ENCODE data around the gene AGFG1.

AGFG1 gene, protein sequence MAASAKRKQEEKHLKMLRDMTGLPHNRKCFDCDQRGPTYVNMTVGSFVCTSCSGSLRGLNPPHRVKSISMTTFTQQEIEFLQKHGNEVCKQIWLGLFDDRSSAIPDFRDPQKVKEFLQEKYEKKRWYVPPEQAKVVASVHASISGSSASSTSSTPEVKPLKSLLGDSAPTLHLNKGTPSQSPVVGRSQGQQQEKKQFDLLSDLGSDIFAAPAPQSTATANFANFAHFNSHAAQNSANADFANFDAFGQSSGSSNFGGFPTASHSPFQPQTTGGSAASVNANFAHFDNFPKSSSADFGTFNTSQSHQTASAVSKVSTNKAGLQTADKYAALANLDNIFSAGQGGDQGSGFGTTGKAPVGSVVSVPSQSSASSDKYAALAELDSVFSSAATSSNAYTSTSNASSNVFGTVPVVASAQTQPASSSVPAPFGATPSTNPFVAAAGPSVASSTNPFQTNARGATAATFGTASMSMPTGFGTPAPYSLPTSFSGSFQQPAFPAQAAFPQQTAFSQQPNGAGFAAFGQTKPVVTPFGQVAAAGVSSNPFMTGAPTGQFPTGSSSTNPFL

DNA sequence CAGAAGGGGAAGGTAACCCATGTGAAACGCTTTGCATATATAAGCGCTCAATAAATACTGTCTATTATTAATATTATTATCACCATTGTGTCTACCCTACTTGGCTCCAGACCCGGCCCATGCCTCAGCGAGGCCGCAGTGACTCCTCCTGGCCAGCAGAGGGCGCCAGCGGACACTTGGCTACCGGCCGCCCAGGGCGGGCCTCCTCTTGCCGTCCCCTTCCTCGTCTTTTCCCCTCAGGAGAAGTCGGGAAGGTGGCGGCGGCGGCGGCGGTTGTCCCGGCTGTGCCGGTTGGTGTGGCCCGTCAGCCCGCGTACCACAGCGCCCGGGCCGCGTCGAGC lies at the start of gene AGFG1:
Gene AGFG1 (plus strand): TSS at position 233 of the 341 bp plus-strand sequence. CDS start 266 bp downstream, outside the sequence.
- peak; percentile 86 to 89 for DNase-seq

DNA sequence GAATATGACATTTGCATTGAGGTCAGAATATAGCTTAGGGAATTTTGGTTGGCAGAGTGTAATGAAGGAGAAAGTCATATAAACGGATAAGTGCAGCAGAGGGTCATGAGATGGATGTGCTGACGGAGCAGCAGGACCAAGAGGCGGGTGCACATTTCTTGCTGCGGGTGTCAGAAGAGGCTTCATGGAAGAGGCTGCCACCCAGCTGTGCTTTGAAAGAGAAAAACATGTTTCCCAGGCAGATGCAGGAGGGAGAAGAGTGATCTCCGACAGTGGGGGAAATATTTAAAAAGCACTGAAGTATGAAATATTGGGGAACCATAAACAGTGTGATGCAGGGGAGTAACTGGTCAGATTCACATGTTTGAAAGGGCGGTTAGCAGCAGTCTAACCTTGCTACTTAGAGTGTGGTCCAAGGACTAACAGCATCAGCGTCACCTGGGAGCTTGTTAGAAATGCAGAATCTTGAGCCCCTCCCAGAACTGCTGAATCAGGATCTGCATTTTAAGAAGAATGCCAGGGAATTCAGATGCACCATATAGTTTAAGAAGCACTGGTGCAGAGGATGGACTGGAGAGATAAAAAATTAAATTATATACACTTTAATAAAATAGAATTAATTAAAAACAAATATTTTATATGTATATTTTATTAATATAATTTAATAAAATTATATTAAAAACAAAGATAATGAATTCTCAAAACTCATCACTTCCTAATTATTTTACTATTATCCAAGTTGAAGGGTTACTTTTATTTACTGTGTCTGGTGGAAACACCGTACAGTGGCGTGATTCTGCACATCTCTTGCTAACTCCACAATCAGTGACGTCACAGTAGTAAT lies 48.1 kb upstream of the AGFG1 start:
- no peak for DNase-seq

DNA sequence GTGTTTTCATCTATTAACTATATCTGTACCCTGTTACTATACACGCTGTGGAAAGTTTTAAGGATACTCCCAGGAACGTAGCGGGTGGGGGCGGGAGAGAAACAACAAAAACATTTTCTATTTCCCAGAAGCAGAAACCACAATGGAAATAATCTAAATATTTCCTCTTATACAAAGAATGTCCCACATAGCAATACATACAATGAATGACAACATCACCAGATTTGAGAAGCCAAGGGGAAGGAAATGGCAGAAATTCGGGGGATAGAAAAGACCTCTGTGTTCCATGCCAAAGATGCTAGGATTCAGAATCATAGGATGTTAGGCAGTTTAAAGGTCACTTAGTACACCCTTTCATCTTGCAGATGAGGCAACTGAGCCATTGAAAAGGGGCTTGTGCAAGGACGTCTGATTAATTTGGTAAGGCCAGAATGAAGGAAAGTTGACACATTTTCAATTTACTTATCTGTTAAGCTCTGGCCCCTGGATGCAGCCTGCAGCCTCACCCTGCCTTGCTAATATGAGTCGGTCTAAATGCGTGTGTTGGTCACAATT lies 43.1 kb upstream of the AGFG1 start:
- DNase-seq, result no peak

DNA sequence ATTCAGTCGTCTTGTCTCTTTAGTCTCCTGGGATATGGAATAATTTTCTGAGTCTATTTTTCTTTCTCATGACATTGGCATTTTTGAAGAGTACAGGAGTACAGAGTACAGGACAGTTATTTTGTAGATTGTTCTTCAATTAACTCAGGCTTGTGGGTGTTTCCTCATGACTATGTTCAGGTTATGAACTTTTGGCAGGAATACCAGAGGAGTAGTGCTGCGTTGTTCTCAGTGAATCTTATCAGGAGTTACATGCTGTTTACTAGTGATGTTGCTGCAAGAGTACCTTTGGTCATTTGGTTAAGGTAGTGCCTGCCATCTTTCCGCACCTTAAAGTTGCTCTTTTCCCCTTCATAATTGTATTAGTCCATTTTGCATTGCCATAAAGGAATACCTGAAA lies 41.3 kb upstream of the AGFG1 start:
- no peak for DNase-seq

DNA sequence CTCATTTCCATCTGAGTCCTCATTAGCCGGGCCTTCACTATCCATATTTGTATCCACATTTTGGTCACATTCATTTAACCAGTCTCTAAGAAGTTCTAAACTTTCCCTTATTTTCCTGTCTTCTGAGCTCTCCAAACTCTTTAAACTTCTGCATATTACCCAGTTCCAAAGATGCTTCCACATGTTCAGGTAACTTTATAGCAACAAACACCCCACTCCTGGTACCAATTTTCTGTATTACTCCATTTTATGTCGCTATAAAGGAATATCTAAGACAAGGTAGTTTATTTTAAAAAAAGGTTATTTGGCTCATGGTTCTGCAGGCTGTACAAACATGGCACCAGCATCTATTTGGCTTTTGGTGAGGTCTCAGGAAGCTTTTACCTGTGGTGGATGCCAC lies 38.8 kb upstream of the AGFG1 start:
- DNase-seq, result no peak

DNA sequence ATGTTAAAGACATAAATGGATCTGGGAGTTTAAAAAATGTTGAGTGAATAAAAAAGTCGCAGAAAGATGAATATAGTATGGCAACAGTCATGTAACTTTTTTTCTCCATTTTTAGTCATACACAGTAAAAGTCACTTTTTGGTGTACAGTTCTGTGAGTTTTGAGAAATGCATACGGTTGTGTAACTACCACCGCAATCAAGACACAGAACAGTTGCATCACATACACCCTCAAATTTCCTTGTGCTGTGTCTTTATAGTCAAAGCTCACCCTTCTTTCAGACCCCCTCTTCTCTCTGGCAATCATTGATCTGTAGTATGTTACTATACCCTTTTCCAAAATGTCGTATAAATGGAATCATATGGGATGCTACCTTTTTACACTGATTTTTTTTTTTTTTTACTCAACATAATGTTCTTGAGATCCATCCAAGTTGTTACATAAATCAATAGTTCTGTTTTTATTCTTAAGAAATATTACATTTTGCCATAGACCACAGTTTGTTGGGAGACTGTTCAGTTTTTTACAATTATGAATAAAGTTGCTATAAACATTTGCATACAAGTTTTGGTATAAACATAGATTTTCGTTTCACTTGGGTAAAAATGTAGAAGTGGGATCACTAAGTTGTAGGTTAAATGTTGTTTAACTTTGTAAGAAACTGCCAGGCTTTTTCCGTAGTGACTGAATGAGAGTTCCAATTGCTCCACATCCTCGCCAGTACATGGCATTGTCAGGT lies 35.4 kb upstream of the AGFG1 start:
- no peak for DNase-seq

DNA sequence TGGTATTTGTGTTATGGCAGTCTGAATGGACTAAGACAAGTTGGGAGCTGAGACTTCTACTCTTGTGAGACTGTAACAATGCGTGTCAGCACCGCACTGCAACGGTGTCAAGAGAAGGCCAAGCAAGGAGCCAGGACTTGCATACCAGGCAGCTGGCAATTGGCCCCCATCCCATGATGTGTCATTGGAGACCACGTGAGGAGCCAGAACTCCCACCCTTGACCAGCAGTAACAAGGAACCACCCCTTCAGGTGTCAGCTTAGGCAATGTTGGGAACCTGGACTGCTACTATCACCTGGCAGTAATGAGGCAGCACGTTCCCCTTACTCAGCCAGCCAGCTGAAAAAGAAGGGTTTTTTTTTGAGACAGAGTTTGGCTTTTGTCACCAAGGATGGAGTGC lies 32.7 kb upstream of the AGFG1 start:
- no peak for DNase-seq

DNA sequence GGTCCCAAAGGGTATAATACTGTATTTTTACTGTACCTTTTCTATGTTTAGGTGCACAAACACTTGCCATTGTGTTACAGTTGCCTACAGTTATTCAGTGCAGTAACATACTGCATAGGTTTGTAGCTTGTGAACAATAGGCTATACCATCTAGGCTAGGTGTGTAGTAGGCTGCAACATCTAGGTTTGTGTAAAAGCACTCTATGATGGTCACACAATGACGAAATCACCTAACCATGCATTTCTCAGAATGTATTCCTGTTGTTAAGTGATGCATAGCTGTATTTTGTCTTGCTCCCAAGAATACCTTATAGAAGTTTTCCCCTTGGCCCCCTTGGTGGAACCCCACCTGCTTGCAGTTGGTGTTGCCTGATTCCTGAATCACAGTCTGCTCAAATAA lies 29.3 kb upstream of the AGFG1 start:
- no peak for DNase-seq

DNA sequence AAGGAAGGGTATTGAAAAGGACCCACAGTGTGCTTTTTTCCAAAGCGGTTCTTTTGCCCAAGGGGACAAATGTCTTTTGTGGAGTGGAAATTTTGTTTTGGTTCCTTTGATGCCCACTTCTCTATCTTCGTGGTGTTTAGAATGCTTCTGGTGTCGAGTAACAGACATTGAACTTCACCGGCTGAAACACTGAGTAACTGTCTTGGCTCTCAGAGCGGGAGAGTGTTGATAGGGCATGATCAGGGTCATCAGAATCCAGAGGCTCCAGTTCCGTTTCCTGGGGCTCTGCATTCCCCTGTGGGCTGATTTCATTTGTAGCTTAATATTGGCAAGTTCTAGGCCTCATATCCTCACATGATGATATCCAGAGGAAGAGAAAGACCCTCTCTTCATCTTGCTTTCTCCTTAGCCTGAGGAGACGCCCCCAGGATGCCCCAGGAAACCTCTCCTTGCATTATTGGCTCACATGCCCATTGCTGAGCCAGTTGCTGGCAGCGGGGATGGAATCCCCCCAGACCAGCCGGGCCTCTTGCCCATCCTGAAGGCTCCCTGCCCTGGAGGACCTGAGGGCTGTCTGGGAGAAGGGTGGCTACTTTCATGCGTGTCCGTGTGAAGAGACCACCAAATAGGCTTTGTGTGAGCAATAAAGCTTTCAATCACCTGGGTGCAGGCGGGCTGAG lies 27.9 kb upstream of the AGFG1 start:
- no peak for DNase-seq

DNA sequence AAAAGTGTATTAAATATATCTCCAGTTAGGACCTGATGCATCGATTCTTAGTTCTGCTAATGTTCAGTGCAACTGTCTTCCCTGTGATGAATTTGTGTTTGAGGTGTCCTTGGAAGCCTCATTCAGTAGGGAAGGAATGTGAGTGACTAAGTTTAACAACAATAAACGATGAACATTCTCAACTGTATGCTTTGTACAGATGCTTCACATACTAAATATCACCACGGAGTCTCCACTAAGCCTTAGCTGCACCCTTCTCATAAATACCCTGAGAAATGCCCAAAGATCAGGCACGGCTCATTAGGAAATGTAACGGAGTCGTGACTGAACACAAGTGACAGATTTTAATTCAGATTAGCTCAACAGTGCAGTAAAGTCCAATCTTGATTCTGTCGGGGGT lies 24.4 kb upstream of the AGFG1 start:
- DNase-seq, result no peak

DNA sequence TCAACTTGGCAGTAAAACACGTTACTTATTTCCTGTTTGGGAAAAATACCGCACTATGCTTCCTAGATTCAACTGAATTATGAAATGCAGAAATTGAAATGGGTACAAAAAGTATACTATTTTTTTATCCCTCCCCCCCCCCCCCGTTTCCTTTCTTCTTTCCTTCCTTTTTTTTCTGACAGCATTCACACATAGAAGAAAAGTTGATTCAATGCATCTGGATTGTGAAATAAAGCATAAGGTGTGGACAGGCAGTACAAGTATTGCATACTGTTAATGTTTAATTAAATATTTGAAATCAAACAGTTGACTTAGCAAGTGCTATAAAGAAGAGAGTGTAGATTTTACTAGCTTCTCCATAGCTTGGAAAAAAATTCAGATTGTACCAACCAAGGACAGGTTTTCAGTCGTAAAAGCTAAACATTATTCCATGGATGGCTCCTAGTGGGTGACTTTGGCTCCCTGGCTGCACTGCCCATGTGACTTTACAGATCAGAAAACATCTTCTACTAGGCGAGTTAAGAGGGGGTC lies 21.6 kb upstream of the AGFG1 start:
- no peak for DNase-seq

DNA sequence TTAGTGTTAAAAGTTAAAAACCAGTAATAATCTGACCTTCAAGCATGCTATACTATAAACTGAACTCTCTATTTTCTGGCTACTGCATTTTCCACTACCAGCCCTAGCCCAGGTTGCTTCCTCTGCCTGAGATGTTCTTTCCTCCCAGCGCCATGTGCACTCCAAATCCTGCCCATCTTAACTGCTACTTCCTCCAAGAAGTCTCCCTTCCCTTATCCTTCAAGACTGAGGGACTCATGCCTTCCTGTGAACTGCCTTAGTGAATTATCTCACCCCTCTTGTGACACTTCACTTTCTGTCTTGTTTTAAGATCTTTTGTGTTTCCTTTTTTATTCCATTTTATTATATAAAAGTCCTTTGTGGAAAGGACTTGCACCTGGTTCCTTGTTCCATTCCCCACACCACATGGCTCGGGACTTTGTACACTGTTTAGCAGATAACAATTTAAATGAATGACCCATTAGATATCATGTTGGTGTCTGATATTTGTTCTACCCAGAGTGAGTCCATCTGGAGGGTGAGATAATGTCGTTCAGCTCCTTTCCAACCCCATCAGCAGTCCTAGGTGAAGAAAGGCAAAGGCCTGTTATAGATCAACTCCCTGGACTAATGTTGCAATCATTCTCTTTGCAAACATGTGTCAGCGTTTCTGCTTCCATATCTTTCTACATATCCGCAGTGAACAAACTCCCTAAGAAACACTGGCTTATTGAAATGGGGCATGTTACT lies 20.9 kb upstream of the AGFG1 start:
- no peak for DNase-seq

DNA sequence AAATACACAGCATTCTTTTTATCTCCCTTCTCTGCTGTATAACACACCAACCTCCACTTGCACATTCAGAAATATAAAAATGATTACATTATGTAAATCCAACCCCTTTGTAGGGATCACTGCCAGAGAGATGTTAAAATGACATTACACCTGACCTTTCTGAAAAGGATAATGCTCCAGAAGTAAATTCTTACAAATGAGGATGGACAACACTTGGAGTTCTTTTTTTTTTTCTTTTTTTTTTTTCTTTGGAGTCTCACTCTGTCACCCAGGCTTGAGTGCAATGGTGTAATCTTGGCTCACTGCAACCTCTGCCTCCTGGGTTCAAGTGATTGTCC lies 20.3 kb upstream of the AGFG1 start:
- DNase-seq, result no peak

DNA sequence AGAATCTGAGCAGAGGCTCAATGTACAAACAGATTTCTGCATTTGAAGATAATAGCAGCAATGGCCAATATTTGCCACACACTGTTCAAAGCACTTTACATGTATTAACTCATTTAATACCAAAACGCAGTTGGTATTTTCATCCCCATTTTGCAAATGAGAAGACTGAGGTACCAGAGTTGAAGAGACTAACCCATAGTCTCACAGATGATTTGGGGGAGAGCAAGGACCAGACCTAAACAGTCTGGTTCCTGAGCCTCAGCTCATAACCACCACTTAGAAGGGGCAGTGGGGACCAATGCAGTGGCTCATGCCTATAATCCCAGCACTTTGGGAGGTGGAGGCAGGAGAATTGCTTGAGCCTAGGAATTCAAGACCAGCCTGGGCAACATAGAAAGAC lies 18.1 kb upstream of the AGFG1 start:
- no peak for DNase-seq

DNA sequence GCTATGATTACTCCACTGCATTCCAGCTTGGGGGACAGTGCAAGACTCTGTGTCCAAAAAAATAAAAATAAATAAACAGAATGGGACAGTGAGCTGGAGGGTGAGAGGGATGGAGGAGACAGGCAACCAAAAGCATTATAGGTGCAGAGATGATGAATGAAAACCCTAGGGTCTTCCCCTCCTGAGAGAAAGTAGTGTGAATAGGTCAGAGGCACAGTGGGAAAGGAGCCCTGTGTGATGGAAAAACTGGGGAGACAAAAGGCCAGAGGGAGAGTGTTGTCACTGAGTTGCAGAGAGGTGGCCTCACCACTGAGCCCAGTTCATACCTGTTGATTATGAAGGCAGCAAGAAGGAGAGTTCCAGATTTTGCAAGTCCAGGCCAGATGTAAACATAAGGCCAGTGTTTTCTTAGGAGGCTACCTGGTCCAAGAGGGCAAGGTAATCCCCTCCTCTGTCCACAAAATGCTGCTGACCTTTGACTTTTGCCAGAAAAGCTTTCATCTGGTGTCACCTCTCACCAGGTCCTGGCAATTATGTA lies 17.6 kb upstream of the AGFG1 start:
- DNase-seq, result no peak

DNA sequence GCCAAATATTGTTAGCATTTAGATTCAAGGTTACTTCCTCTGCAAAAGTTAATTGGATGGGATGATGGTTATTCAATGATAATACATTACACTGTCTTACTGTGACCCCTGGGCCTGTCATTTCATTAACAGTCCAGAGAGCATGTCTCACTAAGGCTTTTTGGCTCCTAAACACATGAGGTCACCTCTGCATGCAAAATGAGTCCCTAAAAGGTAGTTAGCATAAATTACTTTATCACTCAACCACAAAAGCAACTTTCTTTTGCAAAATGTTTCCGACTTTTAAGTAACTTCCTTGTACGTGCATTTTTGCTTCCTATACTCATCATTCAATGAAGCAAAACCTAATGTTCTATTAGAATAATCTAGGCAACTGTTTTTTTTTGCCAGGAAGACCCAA lies 16.8 kb upstream of the AGFG1 start:
- no peak for DNase-seq

DNA sequence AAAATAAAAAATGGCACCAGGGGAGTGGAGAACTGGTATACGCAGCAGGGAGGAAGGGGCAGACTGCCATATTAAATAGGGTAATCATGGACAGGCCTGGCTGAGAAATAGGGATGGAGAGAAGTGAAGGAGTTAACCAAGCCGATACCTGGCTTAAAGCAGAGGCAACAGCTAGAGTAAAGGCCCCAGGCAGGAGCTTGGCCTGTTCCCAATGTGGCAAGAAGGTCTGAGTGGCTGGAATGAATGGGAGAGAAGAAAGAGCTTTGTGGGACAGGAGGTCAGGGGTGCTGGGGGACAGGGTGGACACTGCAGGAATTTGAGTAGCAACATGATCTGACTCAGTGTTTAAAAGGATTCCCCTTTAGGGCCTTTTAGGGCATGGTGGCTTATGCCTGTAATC lies 15.9 kb upstream of the AGFG1 start:
- DNase-seq, result no peak

DNA sequence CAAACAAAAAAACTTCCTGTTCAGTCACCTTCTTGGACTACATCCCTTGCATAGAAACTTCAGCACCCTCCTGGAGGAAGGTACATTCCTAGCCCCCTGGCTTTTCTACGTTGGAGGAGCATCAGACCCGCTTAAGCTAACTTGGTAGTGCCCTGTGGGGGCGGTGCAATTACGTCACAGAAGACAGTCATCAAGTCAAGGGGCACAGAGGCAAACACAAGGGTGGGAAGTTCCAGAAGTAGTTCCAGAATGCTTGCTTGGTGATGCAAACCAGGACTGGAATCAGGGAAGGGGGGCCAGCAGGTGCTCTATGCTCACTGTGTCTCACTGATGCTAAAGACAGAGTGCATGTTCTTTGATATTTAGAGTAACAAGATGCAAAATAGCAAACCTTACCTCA lies 15.2 kb upstream of the AGFG1 start:
- no peak for DNase-seq

DNA sequence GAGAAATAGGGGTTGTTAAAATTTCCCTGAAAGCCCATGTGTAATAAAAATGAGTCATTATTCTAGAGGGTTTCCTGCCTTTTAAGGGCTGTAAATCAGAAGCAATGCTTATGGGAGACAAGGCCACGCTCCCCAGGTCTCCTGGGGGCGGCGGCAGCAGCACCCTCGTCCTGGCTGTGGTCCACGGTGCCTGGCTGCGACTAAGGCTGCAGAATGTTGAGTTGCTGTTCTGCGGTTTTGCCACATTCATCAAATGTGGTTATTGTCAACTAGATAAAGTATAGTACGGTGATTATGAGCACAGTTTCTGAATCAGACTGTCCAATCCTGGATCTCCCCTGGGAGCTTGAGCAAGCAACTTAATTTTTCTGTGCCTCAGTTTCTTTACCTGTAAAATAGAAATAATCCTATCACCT lies 11.9 kb upstream of the AGFG1 start:
- DNase-seq, result peak; percentile 56

DNA sequence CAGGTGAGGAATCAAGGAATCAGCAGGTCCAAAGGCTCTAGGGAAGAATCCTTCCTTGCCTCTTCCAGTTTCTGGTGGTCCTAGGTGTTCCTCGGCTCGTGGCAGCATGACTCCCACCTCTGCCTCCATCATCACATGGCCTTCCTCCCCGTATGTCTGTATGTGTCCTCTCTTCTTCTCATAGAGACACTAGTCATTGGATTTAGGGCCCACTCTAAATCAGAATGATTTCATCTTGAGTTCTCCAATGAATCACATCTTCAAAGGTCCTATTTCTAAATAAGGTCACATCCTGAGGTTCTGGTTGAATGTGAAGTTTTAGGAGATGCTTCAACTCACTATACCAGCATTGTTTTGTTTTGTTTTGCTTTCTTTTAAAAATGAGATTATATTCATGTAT lies 11.1 kb upstream of the AGFG1 start:
- no peak for DNase-seq

DNA sequence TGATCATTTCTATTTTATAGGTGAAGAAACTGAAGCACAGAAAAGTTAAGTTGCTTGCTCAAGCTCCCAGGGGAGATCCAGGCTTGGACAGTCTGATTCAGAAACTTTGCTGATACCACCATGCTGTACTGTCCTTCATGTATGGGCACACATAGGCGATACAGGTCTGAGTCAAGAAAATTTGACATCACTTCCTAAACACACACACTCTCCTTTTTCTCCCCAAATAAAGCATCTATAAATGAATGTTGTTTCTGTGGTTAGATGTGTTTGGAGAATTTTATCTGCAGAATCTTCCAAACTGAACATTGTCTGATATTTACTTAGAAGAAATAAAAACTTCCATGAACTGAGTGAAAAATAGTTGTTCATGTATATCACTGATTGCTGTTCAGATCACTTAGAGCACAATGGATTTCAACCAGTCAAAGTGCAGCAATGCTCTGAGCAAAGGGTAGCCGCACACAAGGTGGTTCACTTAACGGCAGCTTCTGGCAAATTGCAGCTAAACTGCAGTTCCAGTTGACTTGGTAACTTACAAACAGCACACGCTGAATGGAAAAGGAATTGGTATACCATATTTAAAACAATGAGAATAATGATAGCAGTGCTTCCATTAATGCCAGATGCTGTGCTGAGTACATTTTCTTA lies 10.0 kb upstream of the AGFG1 start:
- DNase-seq, result no peak

Data from CD4-positive, alpha-beta T cell treated with Interleukin-4 for 1 hour (primary cell).